Mesenchymal stem cell (in vitro differentiated cells and primary cell): ENCODE data around the gene RSRC2.
A peak's percentile ranks its signal among the peaks of the same experiment; 100 is the strongest.

ENCODE experiments used
- DNase-seq: peaks from one replicate; pipeline ENCODE4 v3.0.0-alpha.2; 2013
- H2AFZ ChIP-seq: one replicate; pipeline ENCODE4 v1.6.1; 2013; ENCODE audit warnings: low read depth, mild to moderate bottlenecking, control low read depth, inconsistent platforms, low read length, moderate library complexity
- H2AK5ac ChIP-seq: 2 replicates; pipeline ENCODE4 v1.6.1; 2013; ENCODE audit warnings: low read length, moderate library complexity, mild to moderate bottlenecking, inconsistent platforms; ENCODE audit not compliant: severe bottlenecking
- H2BK120ac ChIP-seq: one replicate; pipeline ENCODE4 v1.6.1; 2013; ENCODE audit warnings: low read depth, mild to moderate bottlenecking, inconsistent platforms, low read length, moderate library complexity
- H2BK12ac ChIP-seq, 2 experiments: one replicate each; pipeline ENCODE4 v1.6.1; 2013; ENCODE audit warnings: inconsistent platforms in 2 of 2, low read length in 2 of 2, mild to moderate bottlenecking in 2 of 2, moderate library complexity in 2 of 2, control low read depth in 1 of 2
- H2BK15ac ChIP-seq: one replicate; pipeline ENCODE4 v1.6.1; 2013; ENCODE audit warnings: mild to moderate bottlenecking, low read depth, inconsistent platforms; ENCODE audit not compliant: poor library complexity, severe bottlenecking
- H2BK5ac ChIP-seq: 2 replicates; pipeline ENCODE4 v1.6.1; 2013; ENCODE audit warnings: low read depth, mild to moderate bottlenecking, low read length, control low read depth, inconsistent platforms; ENCODE audit not compliant: poor library complexity, severe bottlenecking
- H3K14ac ChIP-seq, 2 experiments: one replicate each; pipeline ENCODE4 v1.6.1; 2013; ENCODE audit warnings: inconsistent platforms in 2 of 2, low read length in 2 of 2, control low read depth in 1 of 2, mild to moderate bottlenecking in 1 of 2, moderate library complexity in 1 of 2
- H3K18ac ChIP-seq, 2 experiments: one replicate each; pipeline ENCODE4 v1.6.1; 2013; ENCODE audit warnings: inconsistent platforms in 2 of 2, low read length in 2 of 2, control low read depth in 1 of 2, low read depth in 1 of 2, mild to moderate bottlenecking in 1 of 2
- H3K23ac ChIP-seq, 2 experiments: one replicate each; pipeline ENCODE4 v1.6.1; 2013; ENCODE audit warnings: inconsistent platforms in 2 of 2, low read length in 2 of 2, mild to moderate bottlenecking in 2 of 2, moderate library complexity in 2 of 2, control low read depth in 1 of 2
- H3K27ac ChIP-seq: 2 replicates; pipeline ENCODE4 v1.5.1; 2013; ENCODE audit warnings: mild to moderate bottlenecking, moderate library complexity, low read length, control low read depth, inconsistent platforms; ENCODE audit not compliant: poor library complexity, severe bottlenecking
- H3K27me3 ChIP-seq, 2 experiments: 2 replicates each; pipeline versions ENCODE4 v1.6.1 to v1.7.0; 2013; ENCODE audit warnings: low read length in 2 of 2, mild to moderate bottlenecking in 2 of 2, moderate library complexity in 2 of 2, control low read depth in 1 of 2, inconsistent platforms in 1 of 2; ENCODE audit not compliant: control insufficient read depth in 1 of 2, insufficient read depth in 1 of 2
- H3K36me3 ChIP-seq, 2 experiments: 2 replicates each; pipeline versions ENCODE4 v1.6.1 to v1.7.0; 2013; ENCODE audit warnings: low read length in 2 of 2, control low read depth in 1 of 2, inconsistent platforms in 1 of 2, low read depth in 1 of 2, mild to moderate bottlenecking in 1 of 2; ENCODE audit not compliant: insufficient read depth in 2 of 2, control insufficient read depth in 1 of 2
- H3K4ac ChIP-seq, 2 experiments: one replicate each; pipeline ENCODE4 v1.6.1; 2013; ENCODE audit warnings: inconsistent platforms in 2 of 2, low read length in 2 of 2, mild to moderate bottlenecking in 2 of 2, moderate library complexity in 2 of 2, control low read depth in 1 of 2, low read depth in 1 of 2
- H3K4me1 ChIP-seq: 2 replicates; pipeline ENCODE4 v1.6.1; 2013; ENCODE audit warnings: low read depth, low read length, control low read depth; ENCODE audit not compliant: control insufficient read depth, insufficient read depth
- H3K4me2 ChIP-seq: 2 replicates; pipeline ENCODE4 v1.6.1; 2013; ENCODE audit warnings: low read length, mild to moderate bottlenecking, inconsistent platforms; ENCODE audit not compliant: poor library complexity, severe bottlenecking
- H3K4me3 ChIP-seq, 2 experiments: 2 replicates each; pipeline versions ENCODE4 v1.5.1 to v1.7.0; 2013; ENCODE audit warnings: low read length in 2 of 2, mild to moderate bottlenecking in 2 of 2, control low read depth in 1 of 2, low read depth in 1 of 2; ENCODE audit not compliant: insufficient read depth in 1 of 2
- H3K79me1 ChIP-seq: replicated peaks from 2 replicates; pipeline ENCODE4 v1.6.1; 2013; ENCODE audit warnings: mild to moderate bottlenecking, control low read depth, low read length, inconsistent platforms; ENCODE audit not compliant: poor library complexity, severe bottlenecking
- H3K9ac ChIP-seq: 2 replicates; pipeline ENCODE4 v1.7.0; 2013; ENCODE audit warnings: mild to moderate bottlenecking, low read length, moderate library complexity
- H3K9me3 ChIP-seq: 2 replicates; pipeline ENCODE4 v1.7.0; 2013; ENCODE audit warnings: mild to moderate bottlenecking, low read length; ENCODE audit not compliant: control insufficient read depth
- H4K8ac ChIP-seq: one replicate; pipeline ENCODE4 v1.6.1; 2013; ENCODE audit warnings: inconsistent platforms, mild to moderate bottlenecking, low read length, moderate library complexity
- H4K91ac ChIP-seq: one replicate; pipeline ENCODE4 v1.6.1; 2013; ENCODE audit warnings: mild to moderate bottlenecking, low read length, inconsistent platforms
- WGBS: methylation state at CpG from one replicate; pipeline ENCODE4 v1.1.7; 2013; ENCODE audit warnings: mixed read lengths; 5-methylcytosine and 5-hydroxymethylcytosine counted together

RSRC2 gene

DNA sequence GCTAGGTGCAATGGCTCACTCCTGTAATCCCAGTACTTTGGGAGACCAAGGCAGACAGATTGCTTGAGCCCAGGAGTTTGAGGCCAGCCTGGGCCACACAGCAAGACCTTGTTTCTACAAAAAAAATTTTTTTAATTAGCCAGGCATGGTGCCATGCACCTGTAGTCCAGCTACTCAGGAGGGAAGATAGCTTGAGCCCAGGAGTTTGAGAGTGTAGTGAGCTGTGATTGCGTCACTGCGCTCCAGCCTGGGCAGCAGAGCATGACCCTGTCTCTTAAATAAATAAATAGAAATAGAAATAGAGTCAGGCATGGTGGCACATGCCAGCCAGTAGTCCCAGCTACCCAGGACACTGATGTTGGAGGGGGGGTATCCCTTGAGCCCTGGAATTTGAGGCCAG lies 67.5 kb downstream of the RSRC2 start:
- H3K36me3 ChIP-seq, result no peaks in the 10 kb centered on the region
- no peak overlapping the region for H3K4me2 ChIP-seq
- H2AK5ac ChIP-seq, result no peak overlapping the region
- 100% methylated on average over 2 of the region's 2 CpGs for WGBS
- no peak overlapping the region for H3K14ac ChIP-seq
- H4K8ac ChIP-seq, result no peak overlapping the region
- H3K9ac ChIP-seq, result no peak overlapping the region
- H3K23ac ChIP-seq, result no peak overlapping the region
- no peak overlapping the region for H2AFZ ChIP-seq
- H2BK15ac ChIP-seq, result no peak overlapping the region
- H3K4me1 ChIP-seq, result peaks cover 9% of the 10 kb centered on the region
- no peaks in the 10 kb centered on the region for H3K79me1 ChIP-seq
- H2BK5ac ChIP-seq, result no peak overlapping the region
- no peak overlapping the region for H4K91ac ChIP-seq
- H2BK120ac ChIP-seq, result no peak overlapping the region
- H3K18ac ChIP-seq, result no peak overlapping the region
- no peaks in the 10 kb centered on the region for H3K27me3 ChIP-seq
- no peak overlapping the region for H2BK12ac ChIP-seq
- DNase-seq, result peak; percentile 29
- H3K4ac ChIP-seq, result no peak overlapping the region
- no peaks in the 10 kb centered on the region for H3K9me3 ChIP-seq
- H3K4me3 ChIP-seq, result no peak overlapping the region
- H3K27ac ChIP-seq, result no peak overlapping the region

DNA sequence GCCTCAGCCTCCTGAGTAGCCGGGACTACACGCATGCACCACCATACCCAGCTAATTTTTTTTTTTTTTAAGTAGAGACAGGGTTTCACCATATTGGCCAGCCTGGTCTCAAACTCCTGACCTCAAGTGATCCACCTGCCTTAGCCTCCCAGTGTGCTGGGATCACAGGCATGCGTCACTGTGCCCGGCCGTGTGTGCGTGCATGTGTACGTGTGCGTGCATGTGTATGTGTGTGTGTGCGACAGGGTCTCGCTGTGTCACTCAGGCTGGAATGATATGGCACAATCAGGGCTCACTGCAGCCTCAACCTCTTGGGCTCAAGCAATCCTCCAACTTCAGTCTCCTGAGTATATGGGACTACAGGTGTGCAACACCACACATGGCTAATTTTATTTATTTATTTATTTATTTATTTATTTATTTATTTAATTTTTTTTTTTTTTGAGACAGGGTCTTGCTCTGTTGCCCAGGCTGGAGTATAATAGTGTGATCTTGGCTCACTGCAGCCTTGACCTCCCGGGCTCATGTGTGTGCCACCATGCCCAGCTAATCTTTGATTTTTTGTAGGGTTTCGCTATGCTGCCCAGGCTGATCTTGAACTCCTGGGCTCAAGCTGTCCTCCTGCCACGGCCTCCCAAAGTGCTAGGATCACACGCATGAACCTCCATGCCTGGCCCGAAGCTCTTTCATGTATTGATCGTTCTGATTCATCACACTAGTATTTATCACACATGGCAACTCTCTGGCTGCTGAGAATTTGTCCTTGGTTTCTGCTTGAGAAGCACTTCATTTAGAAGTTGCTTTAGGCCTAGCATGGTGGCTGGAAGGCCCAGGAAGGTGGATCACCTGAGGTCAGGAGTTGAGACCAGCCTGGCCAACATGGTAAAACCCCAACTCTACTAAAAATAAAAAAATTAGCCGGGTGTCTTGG lies 68.4 kb downstream of the RSRC2 start:
- Histone ChIP-seq H3K4ac (no peak overlapping the region), H3K27ac (no peak overlapping the region), H3K27me3 (no peaks in the 10 kb centered on the region), H2AFZ (no peak overlapping the region), H3K18ac (no peak overlapping the region), H2BK5ac (no peak overlapping the region), H3K4me1 (peaks cover 9% of the 10 kb centered on the region), H2BK15ac (no peak overlapping the region), H3K4me3 (no peak overlapping the region), H3K36me3 (no peaks in the 10 kb centered on the region), H3K9ac (no peak overlapping the region), H2BK12ac (no peak overlapping the region), H3K14ac (no peak overlapping the region), H3K4me2 (no peak overlapping the region), H4K8ac (no peak overlapping the region), H2AK5ac (no peak overlapping the region), H3K9me3 (no peaks in the 10 kb centered on the region), H3K23ac (no peak overlapping the region), H3K79me1 (no peaks in the 10 kb centered on the region), H4K91ac (no peak overlapping the region), H2BK120ac (no peak overlapping the region)
- DNase-seq, result no peak
- 94% methylated on average over 15 of the region's 17 CpGs for WGBS

DNA sequence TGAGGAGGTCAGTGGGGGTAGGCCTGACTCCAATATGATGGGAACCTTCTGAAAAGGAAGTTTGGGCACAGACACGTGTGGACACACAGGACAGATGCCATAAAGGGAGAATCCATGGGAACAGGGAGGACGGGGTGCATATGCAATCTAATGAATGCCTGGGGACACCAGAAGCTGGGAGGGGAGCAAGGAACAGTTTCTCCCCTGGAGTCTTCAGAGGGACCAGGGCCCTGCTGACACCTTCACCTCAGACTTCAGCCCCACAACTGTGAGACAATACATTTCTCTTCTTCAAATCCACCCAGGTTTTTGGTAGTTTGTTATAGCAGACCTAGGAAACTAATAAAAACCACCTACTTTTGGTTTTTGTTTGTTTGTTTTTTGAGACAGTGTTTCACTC lies 69.1 kb downstream of the RSRC2 start:
- H2BK12ac ChIP-seq, result no peak overlapping the region
- H2BK5ac ChIP-seq, result no peak overlapping the region
- H3K18ac ChIP-seq, result no peak overlapping the region
- H3K4me2 ChIP-seq, result no peak overlapping the region
- no peak overlapping the region for H2BK120ac ChIP-seq
- no peaks in the 10 kb centered on the region for H3K79me1 ChIP-seq
- no peak overlapping the region for H3K27ac ChIP-seq
- H2AK5ac ChIP-seq, result no peak overlapping the region
- no peak overlapping the region for H3K4ac ChIP-seq
- H3K23ac ChIP-seq, result no peak overlapping the region
- no peak overlapping the region for H3K4me3 ChIP-seq
- no peak overlapping the region for H4K91ac ChIP-seq
- no peak overlapping the region for H3K9ac ChIP-seq
- no peaks in the 10 kb centered on the region for H3K9me3 ChIP-seq
- no peak overlapping the region for H2BK15ac ChIP-seq
- H3K36me3 ChIP-seq, result no peaks in the 10 kb centered on the region
- no peak overlapping the region for H2AFZ ChIP-seq
- no peaks in the 10 kb centered on the region for H3K27me3 ChIP-seq
- no peak overlapping the region for H3K14ac ChIP-seq
- peaks cover 9% of the 10 kb centered on the region for H3K4me1 ChIP-seq
- no peak overlapping the region for H4K8ac ChIP-seq
- WGBS, result 71% methylated on average over 2 of the region's 2 CpGs
- DNase-seq, result no peak

DNA sequence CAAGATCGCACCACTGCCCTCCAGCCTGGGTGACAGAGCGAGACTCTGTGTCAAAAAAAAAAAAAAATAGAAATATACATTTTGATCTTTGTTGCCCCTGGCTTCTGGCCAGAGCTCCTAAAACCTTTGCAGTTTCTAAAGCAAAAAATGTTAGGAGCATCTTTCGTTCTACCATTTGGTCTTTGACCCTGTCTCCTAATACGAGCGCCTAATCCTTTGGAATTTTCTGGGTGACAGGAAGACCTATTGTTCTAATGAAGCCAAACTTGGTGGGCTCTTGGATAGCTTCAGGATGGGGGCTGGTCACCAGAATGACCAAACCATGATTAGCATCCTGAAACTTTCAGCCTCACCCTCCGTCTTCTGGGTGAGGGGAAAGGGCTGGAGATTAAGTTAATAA lies 72.0 kb downstream of the RSRC2 start:
- Histone ChIP-seq H2BK12ac (no peak overlapping the region), H3K4me1 (peaks cover 9% of the 10 kb centered on the region), H4K91ac (no peak overlapping the region), H2AFZ (no peak overlapping the region), H3K36me3 (no peaks in the 10 kb centered on the region), H3K4me3 (no peak overlapping the region), H3K79me1 (no peaks in the 10 kb centered on the region), H3K4ac (no peak overlapping the region), H3K14ac (no peak overlapping the region), H2BK5ac (no peak overlapping the region), H4K8ac (no peak overlapping the region), H3K18ac (no peak overlapping the region), H2BK15ac (no peak overlapping the region), H3K9me3 (no peaks in the 10 kb centered on the region), H3K9ac (no peak overlapping the region), H2AK5ac (no peak overlapping the region), H3K27me3 (no peaks in the 10 kb centered on the region), H3K4me2 (no peak overlapping the region), H3K23ac (no peak overlapping the region), H3K27ac (no peak overlapping the region), H2BK120ac (no peak overlapping the region)
- 64% methylated on average over 4 of the region's 6 CpGs for WGBS
- no peak for DNase-seq
